Fibroblast of pulmonary artery (primary cell): ENCODE data around the gene WNT1.

Experiments
- DNase-seq: peaks from one replicate; pipeline ENCODE4 v3.0.0-alpha.2; 2010; ENCODE audit warnings: low read depth
- H3K4me3 ChIP-seq: replicated peaks from 2 replicates; pipeline ENCODE4 v1.5.1; 2011; ENCODE audit warnings: low read depth, mild to moderate bottlenecking, control low read depth, low read length, moderate library complexity
- CTCF ChIP-seq: IDR thresholded peaks from 2 replicates; pipeline ENCODE4 v1.5.1; 2011; ENCODE audit warnings: mild to moderate bottlenecking, control low read depth, low read length, inconsistent platforms; ENCODE audit errors: missing control alignments

The WNT1 gene

GRCh38 chr12:49028666-49029275 is 50.6 kb downstream of the WNT1 start:
- TF ChIP-seq CTCF: no peak
- DNase-seq: no peak
- no peak overlapping the region for H3K4me3 ChIP-seq

GRCh38 chr12:49030119-49030518 is 52.0 kb downstream of the WNT1 start:
- no peak overlapping the region for H3K4me3 ChIP-seq
- no peak for DNase-seq
- TF ChIP-seq CTCF: no peak

GRCh38 chr12:49030714-49031572 is 52.8 kb downstream of the WNT1 start:
- no peak overlapping the region for H3K4me3 ChIP-seq
- no peak for DNase-seq
- no peak for TF ChIP-seq CTCF

- TF ChIP-seq CTCF: no peak
- no peak overlapping the region for H3K4me3 ChIP-seq
- no peak for DNase-seq
Observed at GRCh38 chr12:49031573-49032161, 53.5 kb downstream of the WNT1 start.
